ENCODE data around the gene KNL1.
A peak's percentile ranks its signal among the peaks of the same experiment; 100 is the strongest.
"Not testable (repeated sequence)": the region's sequence is repeated elsewhere in the genome, so short reads cannot be mapped to it uniquely, and the experiment has no call there.

KNL1 gene

GRCh38 chr15:40676906-40677305, 82.9 kb downstream of the KNL1 start:
- not testable (repeated sequence) for DNase-seq

GRCh38 chr15:40680151-40680550, 86.1 kb downstream of the KNL1 start:
- DNase-seq, result no peak

GRCh38 chr15:40680959-40681358, 86.9 kb downstream of the KNL1 start:
- DNase-seq, result not testable (repeated sequence)

- no peak for DNase-seq
Measured at GRCh38 chr15:40684381-40684780, 90.3 kb downstream of the KNL1 start.

GRCh38 chr15:40685376-40685775, 91.3 kb downstream of the KNL1 start:
- no peak for DNase-seq

GRCh38 chr15:40688932-40689799, 95.1 kb downstream of the KNL1 start:
- no peak for DNase-seq

- no peak for DNase-seq
Measured at GRCh38 chr15:40691737-40692136, 97.7 kb downstream of the KNL1 start.

GRCh38 chr15:40693904-40694687, 100.0 kb downstream of the KNL1 start:
- DNase-seq, result no peak

- peak; percentile 95 for DNase-seq
Measured at GRCh38 chr15:40694688-40695468, 100.8 kb downstream of the KNL1 start, which contains the start of gene RAD51. Gene RAD51 (plus strand): TSS chr15:40695174. CDS start chr15:40698759, 3,585 bp downstream.

GRCh38 chr15:40695469-40695890, 101.4 kb downstream of the KNL1 start:
- no peak for DNase-seq

- no peak for DNase-seq
Measured at GRCh38 chr15:40696228-40696627, 102.2 kb downstream of the KNL1 start.

- DNase-seq, result no peak
Measured at GRCh38 chr15:40697916-40698315, 103.9 kb downstream of the KNL1 start.

GRCh38 chr15:40702077-40702476, 108.0 kb downstream of the KNL1 start:
- DNase-seq, result no peak

- no peak for DNase-seq
Measured at GRCh38 chr15:40706121-40706520, 112.1 kb downstream of the KNL1 start.
